WERI-Rb-1 (cell line): ENCODE measurements around the gene RBM18.

Experiments
- DNase-seq: peaks from one replicate; pipeline ENCODE4 v3.0.0-alpha.2; 2020
- H3K27ac ChIP-seq: fragments of 250-450 bp; sonication (Bioruptor Pico); 2 replicates; pipeline ENCODE4 v1.5.1; 2020; ENCODE audit warnings: mild to moderate bottlenecking, moderate library complexity
- H3K27me3 ChIP-seq: fragments of 250-450 bp; sonication (Bioruptor Pico); 2 replicates; pipeline ENCODE4 v1.5.1; 2021; ENCODE audit warnings: mild to moderate bottlenecking, low read depth, moderate library complexity; ENCODE audit not compliant: insufficient read depth, severe bottlenecking
- H3K36me3 ChIP-seq: fragments of 250-450 bp; sonication (Bioruptor Pico); 2 replicates; pipeline ENCODE4 v1.5.1; 2020; ENCODE audit warnings: mild to moderate bottlenecking, moderate library complexity
- H3K4me3 ChIP-seq: 2 replicates; pipeline ENCODE4 v1.5.1; 2011; ENCODE audit warnings: low read depth, mild to moderate bottlenecking, control low read depth, low read length
- H3K9me3 ChIP-seq: fragments of 250-450 bp; sonication (Bioruptor Pico); 2 replicates; pipeline ENCODE4 v1.5.1; 2021; ENCODE audit warnings: mild to moderate bottlenecking, moderate library complexity; ENCODE audit not compliant: severe bottlenecking
- CTCF ChIP-seq: IDR thresholded peaks from 2 replicates; pipeline ENCODE4 v1.5.1; 2011; ENCODE audit warnings: low read depth, mild to moderate bottlenecking, control low read depth, inconsistent platforms, low read length

The RBM18 gene

GRCh38 chr9:122246666-122247065 lies 18.0 kb downstream of the RBM18 start:
- TF ChIP-seq CTCF = no peak
- Histone ChIP-seq H3K27ac (no peak overlapping the region), H3K36me3 (peaks cover 54% of the 10 kb centered on the region), H3K9me3 (no peaks in the 10 kb centered on the region), H3K4me3 (no peak overlapping the region), H3K27me3 (no peaks in the 10 kb centered on the region)
- DNase-seq = no peak

GRCh38 chr9:122244349-122244748 lies 20.3 kb downstream of the RBM18 start:
- H3K27me3 ChIP-seq = no peaks in the 10 kb centered on the region
- no peak for DNase-seq
- H3K36me3 ChIP-seq = peaks cover 67% of the 10 kb centered on the region
- TF ChIP-seq CTCF = no peak
- H3K9me3 ChIP-seq = no peaks in the 10 kb centered on the region
- no peak overlapping the region for H3K27ac ChIP-seq
- no peak overlapping the region for H3K4me3 ChIP-seq

GRCh38 chr9:122239722-122240121 lies 24.9 kb downstream of the RBM18 start:
- H3K36me3 ChIP-seq = peaks cover 45% of the 10 kb centered on the region
- no peak overlapping the region for H3K4me3 ChIP-seq
- H3K9me3 ChIP-seq = no peaks in the 10 kb centered on the region
- H3K27ac ChIP-seq = no peak overlapping the region
- no peak for TF ChIP-seq CTCF
- H3K27me3 ChIP-seq = no peaks in the 10 kb centered on the region
- DNase-seq = no peak

- no peaks in the 10 kb centered on the region for H3K9me3 ChIP-seq
Observed at GRCh38 chr9:122236681-122237080, 28.0 kb downstream of the RBM18 start.

GRCh38 chr9:122234022-122234748 lies 30.5 kb downstream of the RBM18 start:
- Histone ChIP-seq H3K27ac (no peak overlapping the region), H3K9me3 (no peaks in the 10 kb centered on the region), H3K27me3 (peaks cover 31% of the 10 kb centered on the region), H3K4me3 (no peak overlapping the region), H3K36me3 (peaks cover 2% of the 10 kb centered on the region; the same call in 1 of the 2 replicates)
- TF ChIP-seq CTCF = no peak
- no peak for DNase-seq

More at GRCh38 chr9:122236681-122237080, 28.0 kb downstream of the RBM18 start:
- no peak overlapping the region for H3K4me3 ChIP-seq
- H3K27ac ChIP-seq = no peak overlapping the region
- H3K27me3 ChIP-seq = peaks cover 6% of the 10 kb centered on the region
- peaks cover 23% of the 10 kb centered on the region for H3K36me3 ChIP-seq
- DNase-seq = no peak
- TF ChIP-seq CTCF = no peak

GRCh38 chr9:122232796-122233306 lies 31.8 kb downstream of the RBM18 start:
- Histone ChIP-seq H3K4me3 (no peak overlapping the region), H3K9me3 (no peaks in the 10 kb centered on the region), H3K27ac (no peak overlapping the region), H3K27me3 (peaks cover 44% of the 10 kb centered on the region), H3K36me3 (no peaks in the 10 kb centered on the region)
- DNase-seq = no peak
- no peak for TF ChIP-seq CTCF
